Measurements from ENCODE around the gene CD300H.

- TF ChIP-seq CTCF (IDR thresholded peaks at IDR 0.05): no peak
- no peak for TF ChIP-seq POLR2A (IDR thresholded peaks at IDR 0.05)
Measured at GRCh38 chr17:74543891-74544760, 23.2 kb downstream of the CD300H start.
